LoVo (cell line): ENCODE results near the gene WDR3.

ENCODE experiments used
- DNase-seq: peaks from one replicate; pipeline ENCODE4 v3.0.0-alpha.2; 2016; ENCODE audit warnings: low spot score

WDR3 gene

DNA sequence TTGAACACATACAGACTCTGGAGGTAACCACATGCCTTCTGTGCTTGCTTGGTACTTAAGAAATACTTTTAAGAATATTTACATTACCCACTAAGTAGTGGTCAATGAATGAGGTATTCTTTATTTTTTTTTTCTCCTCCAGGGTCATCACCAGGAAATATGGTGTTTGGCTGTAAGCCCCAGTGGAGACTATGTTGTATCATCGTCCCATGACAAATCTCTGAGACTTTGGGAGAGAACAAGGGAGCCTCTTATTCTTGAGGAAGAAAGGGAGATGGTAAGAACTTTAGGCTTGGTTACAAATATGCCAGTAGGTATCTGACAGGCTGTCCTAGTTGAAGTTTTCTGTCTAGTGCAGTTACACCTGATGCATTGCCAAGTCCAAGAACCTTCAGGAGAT lies 22.8 kb downstream of the WDR3 start:
- no peak for DNase-seq

DNA sequence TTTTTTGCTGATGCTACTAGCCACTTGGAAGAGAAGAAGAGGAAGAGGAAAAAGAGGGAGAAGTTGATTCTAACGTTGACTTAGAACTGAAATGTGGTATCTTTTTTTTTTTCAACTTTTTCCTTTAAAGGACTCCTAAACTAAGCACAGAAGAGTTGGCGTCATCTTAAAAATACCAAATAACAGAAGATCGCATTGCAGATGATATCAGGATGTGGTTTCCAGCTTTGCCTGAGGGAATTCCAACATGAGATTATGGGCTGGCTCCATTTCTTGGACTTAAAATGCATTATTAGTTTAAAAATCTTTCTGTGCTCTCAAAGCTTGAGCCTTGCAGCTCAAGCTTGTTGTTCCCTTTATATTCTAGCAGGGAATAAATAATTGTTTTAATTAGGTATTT lies 29.8 kb downstream of the WDR3 start:
- no peak for DNase-seq

DNA sequence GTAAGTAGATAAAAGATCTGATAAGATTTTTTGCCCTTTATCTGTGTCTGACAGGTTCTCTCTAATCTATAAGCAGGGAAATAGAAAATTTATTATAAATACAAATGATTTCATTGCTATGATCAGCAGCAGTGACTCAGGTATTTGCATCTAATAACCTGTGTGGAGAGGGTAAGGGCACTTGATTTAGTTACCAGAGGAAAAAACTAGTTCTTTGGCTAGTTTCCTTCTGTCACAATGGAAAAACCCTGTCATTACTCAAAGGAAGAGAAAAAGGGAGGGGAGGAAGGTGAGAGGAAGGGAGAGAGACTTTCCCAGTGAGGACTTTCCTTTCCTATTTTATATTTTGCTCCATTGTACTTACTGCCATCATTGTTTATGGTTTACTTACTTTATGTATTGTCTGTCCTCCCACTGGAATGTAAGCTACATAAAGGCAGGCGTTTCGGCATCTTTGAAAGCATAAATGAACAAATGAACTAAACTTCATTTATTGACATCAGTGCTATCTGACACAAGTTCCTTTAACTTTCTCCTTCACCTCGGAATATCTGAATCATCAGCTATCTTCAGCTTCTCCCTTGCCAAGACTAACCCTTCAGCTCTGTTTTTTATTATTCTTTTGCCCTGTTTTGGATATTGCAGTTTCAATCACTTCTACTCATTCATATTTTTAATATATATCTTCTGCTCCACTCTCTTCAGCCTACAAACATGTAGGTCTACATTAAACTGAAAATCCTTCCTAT lies 34.9 kb downstream of the WDR3 start:
- no peak for DNase-seq

DNA sequence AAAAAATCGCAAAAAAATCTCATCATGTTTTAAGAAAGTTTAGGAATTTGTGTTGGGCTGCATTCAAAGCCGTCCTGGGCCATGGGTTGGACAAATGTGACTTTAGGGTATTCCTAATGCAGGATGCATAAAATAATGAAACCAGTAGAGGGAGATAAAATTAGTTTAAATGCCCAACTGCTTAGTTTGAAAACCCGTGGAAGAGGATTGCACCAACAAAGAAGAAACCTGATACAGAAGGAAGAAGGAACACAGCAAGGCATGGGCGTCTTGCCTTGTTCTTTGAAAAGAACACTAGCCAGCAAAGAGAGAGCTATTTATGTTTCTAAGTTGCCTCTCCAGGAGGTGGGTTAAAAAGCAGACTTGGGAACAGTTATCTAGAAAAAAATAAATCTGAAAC lies 37.9 kb downstream of the WDR3 start:
- no peak for DNase-seq

DNA sequence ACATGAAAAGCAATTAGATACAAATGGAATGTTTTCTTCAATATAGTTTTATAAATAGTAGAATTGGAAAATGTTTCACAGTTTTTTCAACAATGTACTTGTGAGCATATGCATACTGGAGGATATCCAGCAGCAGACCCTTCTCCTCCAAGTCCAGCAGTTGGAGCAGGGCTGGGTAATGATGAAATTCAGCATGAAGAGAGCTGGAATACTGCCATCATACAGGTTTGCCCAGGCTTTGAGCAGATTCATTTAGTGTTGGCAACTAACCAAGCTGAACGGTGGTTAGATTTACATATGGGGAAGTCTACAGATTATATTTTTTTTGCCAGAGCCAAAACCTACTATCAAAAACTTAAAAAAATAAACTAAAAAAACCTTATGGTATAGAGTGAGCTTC lies 38.3 kb downstream of the WDR3 start:
- no peak for DNase-seq

DNA sequence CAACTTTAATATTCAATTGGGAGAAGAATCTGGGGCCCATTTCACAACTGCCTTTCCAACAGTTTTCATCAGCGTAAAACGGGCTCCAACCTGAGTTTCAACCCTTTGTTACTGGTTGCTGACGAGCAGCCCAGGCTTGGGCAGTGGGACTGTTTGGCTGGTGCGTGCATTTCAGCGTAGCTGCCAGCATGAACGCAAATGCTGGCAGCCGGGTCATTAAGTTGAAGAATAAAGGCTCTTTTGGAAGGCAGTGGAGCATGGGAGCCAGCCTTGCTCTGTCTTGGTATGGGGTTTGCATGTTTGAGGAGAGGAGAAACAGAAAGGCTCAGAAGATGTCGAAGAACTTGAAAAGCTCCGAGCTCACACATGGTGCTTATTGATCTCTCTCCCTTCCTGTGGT lies 40.7 kb downstream of the WDR3 start:
- DNase-seq, result no peak

DNA sequence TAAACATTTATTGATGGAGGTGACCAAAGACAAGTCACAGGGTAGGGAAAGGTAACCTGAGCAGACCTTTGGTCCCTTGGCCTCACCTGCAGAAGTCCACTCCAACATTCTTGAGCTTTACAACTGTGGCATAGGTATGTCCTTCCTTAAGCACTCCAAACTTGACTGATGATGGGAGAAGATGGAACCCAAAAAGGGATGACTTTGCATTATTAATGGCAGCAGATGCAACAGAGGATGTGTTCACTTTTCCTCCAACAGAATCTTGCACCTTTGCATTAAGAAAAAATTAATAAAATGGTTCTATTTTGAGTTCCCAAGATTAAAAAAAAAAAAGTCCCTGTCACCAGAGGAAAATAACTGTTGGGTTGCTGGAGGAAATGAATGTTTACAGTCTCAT lies 42.2 kb downstream of the WDR3 start:
- no peak for DNase-seq

DNA sequence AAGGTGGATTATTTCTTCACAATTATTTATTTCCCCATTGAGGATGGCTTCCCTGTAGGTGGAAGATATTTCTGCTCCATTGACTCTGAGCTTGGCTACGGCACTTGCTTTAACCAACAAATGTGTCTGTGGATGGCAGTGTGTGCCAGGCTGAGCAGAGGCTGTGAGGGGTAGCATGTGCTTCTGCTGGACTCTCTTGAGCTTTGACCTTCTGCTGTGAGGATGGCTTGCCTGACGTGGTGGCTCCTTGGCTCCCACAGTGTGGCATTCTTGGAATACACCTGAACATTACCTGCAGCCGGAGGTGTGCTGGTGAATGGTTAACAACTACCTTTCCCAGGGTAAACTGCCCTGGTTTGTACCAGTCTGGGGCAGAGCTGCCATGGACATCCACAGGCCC lies 46.8 kb downstream of the WDR3 start:
- no peak for DNase-seq

DNA sequence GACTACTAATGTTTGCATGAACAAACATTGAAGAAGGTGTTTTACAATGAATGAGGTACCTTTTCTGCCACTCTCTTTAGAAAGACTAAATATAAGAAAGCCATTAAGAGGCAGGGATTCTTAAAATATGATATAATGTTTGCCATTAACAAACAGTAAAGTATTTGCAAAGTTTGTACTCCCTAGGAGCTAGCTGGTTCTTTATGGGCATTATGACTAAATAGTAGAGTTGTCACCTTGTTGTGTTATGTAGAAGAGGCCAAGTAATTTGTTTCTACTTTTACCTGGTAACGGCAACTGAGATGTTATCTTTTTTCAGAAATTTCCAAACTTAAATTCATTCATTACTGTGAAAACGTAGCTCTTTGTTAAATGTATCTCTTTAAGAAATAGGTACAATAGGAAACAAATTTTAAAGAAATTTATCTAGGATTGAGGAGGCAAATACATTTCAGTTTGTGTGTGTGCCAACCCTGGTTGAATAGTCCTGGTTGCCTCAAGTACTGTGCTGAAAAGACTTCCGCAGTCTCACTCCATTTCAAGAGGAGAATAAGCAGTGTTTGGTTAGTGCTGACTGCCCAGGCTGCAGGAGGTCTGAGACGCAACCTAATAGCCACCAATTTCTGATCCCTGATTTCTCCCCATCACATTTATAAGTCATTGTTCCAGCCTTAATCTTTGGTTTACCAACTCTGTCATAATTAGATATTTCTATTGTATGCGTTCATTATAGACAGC lies 52.1 kb downstream of the WDR3 start:
- DNase-seq, result no peak

DNA sequence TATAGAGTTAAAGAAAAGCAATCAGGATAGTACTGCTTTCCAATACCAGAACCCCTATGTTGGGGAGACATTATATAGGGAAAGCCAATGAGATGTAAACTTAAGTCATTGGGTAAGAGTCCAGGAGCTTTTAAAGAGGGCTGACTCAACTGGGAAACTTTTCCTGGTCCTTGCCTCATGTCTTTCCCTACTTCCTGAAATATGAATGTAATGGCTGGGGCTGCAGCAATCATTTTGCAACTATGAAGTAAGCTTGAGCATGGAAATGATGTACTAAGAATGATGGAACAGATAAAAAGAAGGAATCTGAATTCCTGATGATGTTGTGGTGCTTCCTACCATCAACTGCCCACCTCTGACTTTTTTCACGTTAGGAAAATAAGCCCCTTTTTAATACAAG lies 55.7 kb downstream of the WDR3 start:
- DNase-seq, result no peak

DNA sequence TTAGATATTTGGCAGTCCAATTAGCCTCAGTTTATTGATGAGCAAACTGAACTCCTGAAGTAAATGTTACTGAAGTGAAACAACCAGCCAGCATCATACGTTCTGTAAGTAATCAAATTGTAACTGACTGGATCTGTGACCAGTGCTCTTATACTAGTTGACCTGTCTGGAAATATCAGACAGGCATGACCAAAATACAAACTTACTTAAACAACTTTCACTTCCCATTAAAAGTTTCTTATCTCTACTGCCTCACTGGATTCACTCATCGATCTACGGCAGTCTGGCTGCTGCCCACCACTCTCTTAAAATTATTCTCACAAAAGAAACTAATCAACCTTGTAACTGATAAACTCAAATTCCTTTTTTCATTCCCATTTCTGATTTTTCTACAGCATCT lies 56.4 kb downstream of the WDR3 start:
- no peak for DNase-seq

DNA sequence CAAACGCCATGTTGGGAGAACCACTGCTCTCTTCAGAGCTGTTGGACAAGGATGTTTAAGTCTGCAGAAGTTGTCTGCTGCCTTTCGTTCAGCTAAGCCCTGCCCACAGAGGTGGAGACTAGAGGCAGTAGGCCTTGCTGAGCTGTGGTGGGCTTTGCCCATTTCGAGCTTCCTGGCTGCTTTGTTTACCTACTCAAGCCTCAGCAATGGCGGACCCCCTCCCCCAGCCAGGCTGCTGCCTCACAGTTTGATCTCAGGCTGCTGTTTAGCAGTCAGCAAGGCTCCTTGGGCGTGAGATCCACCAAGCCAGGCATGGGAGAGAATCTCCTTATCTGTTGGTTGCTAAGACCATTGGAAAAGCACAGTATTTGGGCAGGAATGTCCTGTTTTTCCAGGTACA lies 74.8 kb downstream of the WDR3 start:
- DNase-seq, result no peak

DNA sequence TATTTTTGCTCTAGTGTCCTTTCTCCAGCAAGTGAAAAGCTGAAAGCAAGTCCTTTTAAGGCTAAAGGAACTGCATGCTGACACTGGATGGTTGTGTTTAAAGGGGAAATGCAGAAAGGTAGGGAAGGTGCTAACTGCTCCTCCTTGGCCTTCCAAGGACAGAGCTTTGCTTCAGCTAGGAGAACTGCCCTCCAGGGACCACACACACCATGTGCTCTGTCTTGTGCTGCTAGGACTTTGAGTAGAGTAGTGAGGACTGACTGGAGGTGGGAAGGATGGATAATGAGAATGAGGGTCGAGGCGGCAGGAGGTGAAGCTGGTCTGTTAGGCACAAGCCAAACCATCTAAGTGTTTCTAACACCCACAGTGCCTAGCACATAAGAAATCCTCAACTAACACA lies 77.9 kb downstream of the WDR3 start:
- no peak for DNase-seq

DNA sequence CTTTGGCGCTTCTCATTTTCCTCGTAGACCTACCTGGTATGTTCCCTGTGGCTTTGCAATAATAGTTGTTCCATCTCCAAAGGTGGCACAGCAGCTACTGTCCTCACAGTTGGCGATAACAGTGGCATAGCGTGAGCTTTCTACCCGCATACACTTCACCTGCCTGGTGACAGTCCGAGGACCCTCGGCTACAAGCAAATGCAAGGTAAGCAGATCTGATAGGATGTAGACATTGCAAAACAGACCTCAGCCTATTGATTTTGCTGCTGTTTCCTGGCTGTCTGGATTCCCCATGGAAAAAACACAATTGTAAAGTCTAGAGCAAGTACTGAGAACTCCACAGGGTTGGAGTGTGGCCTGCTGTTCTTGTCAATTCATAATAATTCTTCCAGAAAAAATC lies 78.5 kb downstream of the WDR3 start:
- no peak for DNase-seq

DNA sequence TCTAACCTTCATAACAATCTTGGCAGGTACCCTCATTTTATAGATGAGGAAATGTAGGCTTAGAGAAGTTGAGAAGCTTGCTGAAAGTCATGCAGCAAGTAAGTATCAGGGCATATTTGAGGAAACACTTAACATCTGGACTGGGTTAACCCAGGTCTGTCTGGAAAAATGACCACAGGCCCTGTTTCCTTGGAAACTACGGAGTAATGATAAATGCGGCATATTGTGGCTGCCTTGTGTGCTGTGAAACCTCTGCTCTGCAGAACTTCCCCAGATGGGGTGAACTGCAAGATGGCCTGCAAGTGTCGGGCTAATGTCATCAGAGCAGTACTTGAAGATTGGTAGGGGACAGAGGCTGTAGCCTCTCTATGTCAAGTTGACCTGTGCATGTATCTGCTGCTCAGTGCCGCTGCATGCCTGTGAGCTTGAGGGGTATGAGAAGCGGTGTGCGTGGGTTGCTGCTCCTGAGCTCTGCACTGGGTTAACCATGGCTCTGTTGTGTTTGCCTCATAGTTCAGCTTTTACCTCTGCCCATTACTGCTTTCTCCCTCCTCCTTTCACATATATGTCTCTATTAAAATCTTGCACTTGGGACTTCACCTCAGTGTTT lies 83.1 kb downstream of the WDR3 start:
- DNase-seq, result no peak

DNA sequence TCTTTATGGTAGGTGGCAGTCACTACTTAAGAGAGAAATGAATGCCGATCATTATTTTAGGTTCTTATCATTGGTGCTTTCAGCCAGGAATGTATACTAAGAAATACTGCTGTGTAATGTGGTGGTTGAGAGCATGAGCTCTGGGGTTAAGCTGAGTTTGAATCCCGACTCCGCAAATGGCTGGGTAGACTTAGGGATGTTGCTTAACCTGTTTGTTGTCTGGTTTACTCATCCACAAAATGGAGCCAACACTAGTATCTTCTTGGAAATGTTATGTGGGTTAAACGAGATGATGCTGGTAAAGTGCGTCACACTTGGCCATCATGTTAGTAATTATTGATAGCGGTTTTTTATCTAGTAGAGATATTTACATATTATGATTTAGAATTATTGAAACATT lies 83.8 kb downstream of the WDR3 start:
- DNase-seq, result no peak

DNA sequence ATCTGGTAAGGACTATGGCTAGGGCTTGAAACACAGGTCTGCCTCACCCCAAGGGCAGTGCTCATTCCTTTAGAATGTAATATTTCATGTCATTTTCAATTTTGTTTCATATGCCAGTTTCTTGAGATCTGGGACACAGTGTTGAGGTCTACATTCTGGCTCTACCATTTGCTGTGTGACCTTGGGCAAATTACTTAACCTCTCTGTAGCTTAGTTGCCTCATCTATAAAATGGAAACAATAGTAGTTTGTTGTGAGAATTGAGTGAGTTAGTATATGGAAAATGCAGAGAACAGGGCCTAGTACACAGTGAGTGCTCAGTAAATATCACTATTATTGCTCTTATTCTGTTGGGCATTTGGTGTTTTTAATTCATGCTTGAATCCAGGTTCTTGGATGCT lies 84.4 kb downstream of the WDR3 start:
- no peak for DNase-seq
